GM12878 (cell line): Measurements from ENCODE around the gene MEG3. TPM values are rescaled to one million over a fixed set of nuclear protein-coding genes. Genes with fewer than 3 reads are reported as not detected.

Experiments used
- ATAC-seq: fragments of 200-7000 bp; cut with Tn5 transposase; 3 replicates; pipeline ENCODE4 v1.9.1; 2020; ENCODE audit warnings: mild to moderate bottlenecking, moderate library complexity
- BruUV-seq: library from RNA; stranded (reverse); fragments of 400-500 nt; replicated peaks from 2 replicates; lab custom pipeline; 2021; lab: Mats Ljungman, UMichigan
- CTCF ChIA-PET: fragments of 300-600 bp; sonication (Branson Sonifier 250); formaldehyde crosslinking; extraction: SDS; loops from one replicate; lab custom pipeline; 2021; ENCODE audit warnings: inconsistent platforms; lab: Yijun Ruan, JAX
- POLR2A ChIA-PET: fragments of 350-600 bp; formaldehyde crosslinking; extraction: SDS; loops from one replicate; lab custom pipeline; 2021; ENCODE audit warnings: inconsistent platforms; lab: Charles Lee
- RAD21 ChIA-PET: fragments of 300-600 bp; sonication (Branson Sonifier 250); formaldehyde crosslinking; loops from one replicate; lab custom pipeline; 2023; ENCODE audit warnings: antibody characterized with exemption; ENCODE audit not compliant: unreplicated experiment; lab: Charles Lee
- SMC1A ChIA-PET: fragments of 300-600 bp; sonication (Branson Sonifier 250); formaldehyde crosslinking; loops from one replicate; lab custom pipeline; 2023; ENCODE audit not compliant: unreplicated experiment, uncharacterized antibody; lab: Charles Lee
- DNase-seq: peaks from one replicate; pipeline ENCODE4 v3.0.0-alpha.2; 2011; ENCODE audit warnings: low read depth, low spot score
- FAIRE-seq: peaks from 3 replicates; lab custom pipeline; 2011; peaks lifted over from hg19 to GRCh38; lab: Jason Lieb, UNC
- H2AFZ ChIP-seq: 2 replicates; pipeline ENCODE4 v1.6.0; 2011; ENCODE audit warnings: low read depth, low read length, control low read depth; ENCODE audit not compliant: control insufficient read depth
- H3K27ac ChIP-seq: 2 replicates; pipeline ENCODE4 v1.5.1; 2011; ENCODE audit warnings: control low read depth; ENCODE audit not compliant: control insufficient read depth, insufficient read depth
- H3K27me3 ChIP-seq, 2 experiments: replicated peaks in 1 of 2; 2 replicates each; pipeline versions ENCODE4 v1.6.0 to v1.6.1; 2011; ENCODE audit warnings: low read length in 1 of 2; ENCODE audit not compliant: control insufficient read depth in 2 of 2, insufficient read depth in 2 of 2
- H3K36me3 ChIP-seq, 2 experiments: 2 replicates each; pipeline ENCODE4 v1.5.1; 2011; ENCODE audit warnings: low read length in 1 of 2; ENCODE audit not compliant: control insufficient read depth in 2 of 2, insufficient read depth in 2 of 2
- H3K4me1 ChIP-seq: 2 replicates; pipeline ENCODE4 v1.6.1; 2011; ENCODE audit warnings: mild to moderate bottlenecking, low read length, moderate library complexity, mixed read lengths; ENCODE audit not compliant: control insufficient read depth, insufficient read depth
- H3K4me2 ChIP-seq: 2 replicates; pipeline ENCODE4 v1.6.0; 2011; ENCODE audit warnings: control low read depth; ENCODE audit not compliant: control insufficient read depth, insufficient read depth
- H3K4me3 ChIP-seq: fragments of 200-600 bp; sonication (generic); 2 replicates; pipeline ENCODE4 v1.5.1; 2016
- H3K79me2 ChIP-seq: 2 replicates; pipeline ENCODE4 v1.6.0; 2011; ENCODE audit warnings: low read length; ENCODE audit not compliant: control insufficient read depth, insufficient read depth
- H3K9ac ChIP-seq: 2 replicates; pipeline ENCODE4 v1.8.0; 2011; ENCODE audit warnings: low read length, control low read depth, mixed read lengths; ENCODE audit not compliant: control insufficient read depth, insufficient read depth
- H3K9me3 ChIP-seq: replicated peaks from 3 replicates; pipeline ENCODE4 v1.5.1; 2011; ENCODE audit warnings: mild to moderate bottlenecking, low read length; ENCODE audit not compliant: control insufficient read depth, insufficient read depth
- H4K20me1 ChIP-seq: 2 replicates; pipeline ENCODE4 v1.6.0; 2011; ENCODE audit not compliant: control insufficient read depth, insufficient read depth
- CBX5 ChIP-seq: sonication (generic); IDR thresholded peaks from 2 replicates; pipeline ENCODE4 v1.6.1; 2016; ENCODE audit warnings: low read depth, moderate library complexity, mild to moderate bottlenecking, inconsistent platforms
- CHD4 ChIP-seq: fragments of 200-600 bp; sonication (generic); IDR thresholded peaks from 2 replicates; pipeline ENCODE4 v1.6.1; 2016; ENCODE audit warnings: mild to moderate bottlenecking
- DPF2 ChIP-seq: fragments of 450-650 bp; IDR thresholded peaks from 2 replicates; pipeline ENCODE4 v1.6.1; 2017; ENCODE audit warnings: mild to moderate bottlenecking
- FOXK2 ChIP-seq: fragments of 450-650 bp; IDR thresholded peaks from 2 replicates; pipeline ENCODE4 v1.6.1; 2017; ENCODE audit warnings: mild to moderate bottlenecking, moderate library complexity
- HDAC6 ChIP-seq: fragments of 200-600 bp; sonication (generic); IDR thresholded peaks from one replicate; pipeline ENCODE4 v1.8.0; 2017; ENCODE audit warnings: antibody characterized with exemption; ENCODE audit not compliant: unreplicated experiment
- KDM1A ChIP-seq: fragments of 200-600 bp; sonication (generic); IDR thresholded peaks from 2 replicates; pipeline ENCODE4 v1.6.1; 2016; ENCODE audit warnings: borderline replicate concordance
- KLF5 ChIP-seq: fragments of 450-650 bp; IDR thresholded peaks from 2 replicates; pipeline ENCODE4 v1.6.1; 2014; ENCODE audit warnings: mild to moderate bottlenecking; ENCODE audit not compliant: partially characterized antibody
- MTA2 ChIP-seq: fragments of 450-650 bp; IDR thresholded peaks from 2 replicates; pipeline ENCODE4 v1.6.1; 2016; ENCODE audit warnings: low read depth, mild to moderate bottlenecking, moderate library complexity
- POLR2AphosphoS2 ChIP-seq: IDR thresholded peaks from 2 replicates; pipeline ENCODE4 v1.6.1; 2011; ENCODE audit warnings: low read depth, mild to moderate bottlenecking, low read length, improper control_type of control experiment, moderate library complexity
- RFX5 ChIP-seq: IDR thresholded peaks from 2 replicates; pipeline ENCODE4 v1.6.1; 2011; ENCODE audit warnings: low read depth, low read length, improper control_type of control experiment
- TARDBP ChIP-seq: IDR thresholded peaks from 2 replicates; pipeline ENCODE4 v1.6.1; 2016; ENCODE audit warnings: borderline replicate concordance
- ZZZ3 ChIP-seq: IDR thresholded peaks from 2 replicates; pipeline ENCODE4 v1.6.1; 2011; ENCODE audit warnings: low read depth; ENCODE audit not compliant: control insufficient read depth, insufficient read length
- WGBS: methylation state at CpG from one replicate; pipeline ENCODE4 v1.1.6; 2016; ENCODE audit warnings: low lambda C conversion rate; ENCODE audit not compliant: insufficient replicate concordance, insufficient coverage; ENCODE audit errors: missing lambda C conversion rate; 5-methylcytosine and 5-hydroxymethylcytosine counted together
- in situ Hi-C: fragments of 300-500 bp; cut with MboI; formaldehyde crosslinking; loops from 9 replicates; pipeline ENCODE4 v1.14.3; 2018; ENCODE audit warnings: mixed read lengths
- intact Hi-C: fragments of 100-400 bp; cut with micrococcal nuclease; formaldehyde crosslinking; loops from one replicate; pipeline ENCODE4 v1.14.2; 2022; ENCODE audit not compliant: unreplicated experiment
- polyA plus RNA-seq, 11 experiments: library from polyadenylated mRNA; depleted of rRNA in 4 of 11; unstranded in 6 of 11; stranded (reverse) in 5 of 11; fragments of >200 nt; fragmentation: Nextera tagmentation in 4 of 11; fragmentation: Illumina TruSeq in 1 of 11; extraction: Ambion mirVana in 4 of 11; extraction: Trizol in 1 of 11; gene quantifications; 1 replicate in 1 of 11; 2 replicates in 10 of 11; pipeline versions ENCODE4 v1.2.1 to v1.2.3, GENCODE V29; 2011 to 2016; ENCODE audit warnings: inconsistent platforms in 2 of 11, missing spikeins in 2 of 11, low read depth in 1 of 11
- total RNA-seq, 4 experiments: library from RNA; depleted of rRNA in 3 of 4; stranded (reverse); fragments of >200 nt in 3 of 4; fragmentation: Illumina TruSeq in 1 of 4; extraction: Trizol in 1 of 4; gene quantifications; 2 replicates each; pipeline versions ENCODE4 v1.2.1 to v1.2.3, GENCODE V29; 2013 to 2021
- TF ChIP-seq, protein P1 (sequence below): fragments of 450-650 bp; IDR thresholded peaks from 2 replicates; pipeline ENCODE4 v1.6.1; 2016; ENCODE audit warnings: mild to moderate bottlenecking, moderate library complexity, borderline replicate concordance

Gene MEG3
- total and polyA plus RNA-seq, 10 of the 15 experiments (the other 5 are each of a cell fraction or from before 2014, with no cell fraction given), result 0.03 to 2.9 (median 0.95) TPM; not detected in 7

DNA sequence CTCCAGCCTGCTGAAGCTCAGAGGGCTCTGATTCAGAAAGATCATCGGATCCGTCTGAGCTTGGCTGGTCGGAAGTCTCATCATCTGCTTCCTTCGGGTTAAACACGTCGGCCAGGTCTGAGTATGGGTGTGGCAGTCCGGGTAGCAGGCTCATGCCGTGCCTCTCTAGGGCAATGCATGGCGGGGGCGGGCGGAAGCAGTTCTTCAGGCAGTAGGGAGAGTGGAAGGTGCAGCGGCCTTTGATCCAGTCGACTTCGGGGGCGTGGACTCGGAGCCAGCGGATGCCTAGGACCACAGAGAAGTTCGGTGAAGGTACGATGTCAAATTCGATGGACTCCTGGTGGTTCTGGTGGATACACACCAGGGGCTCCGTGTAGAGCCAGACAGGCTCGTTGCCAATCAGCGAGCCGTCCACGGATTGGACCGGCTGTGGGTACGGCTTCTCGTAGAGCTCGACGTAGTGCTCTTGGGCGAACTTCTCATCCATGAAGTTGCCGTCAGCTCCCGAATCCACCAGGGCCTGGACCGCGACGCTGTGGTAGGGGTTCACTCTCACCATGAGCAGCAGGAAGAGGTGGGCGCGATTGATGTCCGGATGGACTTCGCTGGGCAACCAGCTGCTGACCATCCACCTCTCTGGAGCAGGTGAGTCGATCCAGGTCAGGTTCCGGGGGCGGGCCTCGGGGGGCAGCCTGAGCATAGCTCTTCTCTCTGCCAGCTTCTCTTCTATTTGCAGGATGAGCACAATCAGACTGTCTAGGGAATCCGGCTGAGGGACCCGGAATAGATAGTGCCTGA is 57.3 kb downstream of the MEG3 start (continued):
- TF ChIP-seq, protein P1, sequence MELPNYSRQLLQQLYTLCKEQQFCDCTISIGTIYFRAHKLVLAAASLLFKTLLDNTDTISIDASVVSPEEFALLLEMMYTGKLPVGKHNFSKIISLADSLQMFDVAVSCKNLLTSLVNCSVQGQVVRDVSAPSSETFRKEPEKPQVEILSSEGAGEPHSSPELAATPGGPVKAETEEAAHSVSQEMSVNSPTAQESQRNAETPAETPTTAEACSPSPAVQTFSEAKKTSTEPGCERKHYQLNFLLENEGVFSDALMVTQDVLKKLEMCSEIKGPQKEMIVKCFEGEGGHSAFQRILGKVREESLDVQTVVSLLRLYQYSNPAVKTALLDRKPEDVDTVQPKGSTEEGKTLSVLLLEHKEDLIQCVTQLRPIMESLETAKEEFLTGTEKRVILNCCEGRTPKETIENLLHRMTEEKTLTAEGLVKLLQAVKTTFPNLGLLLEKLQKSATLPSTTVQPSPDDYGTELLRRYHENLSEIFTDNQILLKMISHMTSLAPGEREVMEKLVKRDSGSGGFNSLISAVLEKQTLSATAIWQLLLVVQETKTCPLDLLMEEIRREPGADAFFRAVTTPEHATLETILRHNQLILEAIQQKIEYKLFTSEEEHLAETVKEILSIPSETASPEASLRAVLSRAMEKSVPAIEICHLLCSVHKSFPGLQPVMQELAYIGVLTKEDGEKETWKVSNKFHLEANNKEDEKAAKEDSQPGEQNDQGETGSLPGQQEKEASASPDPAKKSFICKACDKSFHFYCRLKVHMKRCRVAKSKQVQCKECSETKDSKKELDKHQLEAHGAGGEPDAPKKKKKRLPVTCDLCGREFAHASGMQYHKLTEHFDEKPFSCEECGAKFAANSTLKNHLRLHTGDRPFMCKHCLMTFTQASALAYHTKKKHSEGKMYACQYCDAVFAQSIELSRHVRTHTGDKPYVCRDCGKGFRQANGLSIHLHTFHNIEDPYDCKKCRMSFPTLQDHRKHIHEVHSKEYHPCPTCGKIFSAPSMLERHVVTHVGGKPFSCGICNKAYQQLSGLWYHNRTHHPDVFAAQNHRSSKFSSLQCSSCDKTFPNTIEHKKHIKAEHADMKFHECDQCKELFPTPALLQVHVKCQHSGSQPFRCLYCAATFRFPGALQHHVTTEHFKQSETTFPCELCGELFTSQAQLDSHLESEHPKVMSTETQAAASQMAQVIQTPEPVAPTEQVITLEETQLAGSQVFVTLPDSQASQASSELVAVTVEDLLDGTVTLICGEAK, result no peak
- TF ChIP-seq TARDBP (no peak), POLR2AphosphoS2 (no peak), HDAC6 (no peak), FOXK2 (no peak), MTA2 (no peak), DPF2 (no peak)

DNA sequence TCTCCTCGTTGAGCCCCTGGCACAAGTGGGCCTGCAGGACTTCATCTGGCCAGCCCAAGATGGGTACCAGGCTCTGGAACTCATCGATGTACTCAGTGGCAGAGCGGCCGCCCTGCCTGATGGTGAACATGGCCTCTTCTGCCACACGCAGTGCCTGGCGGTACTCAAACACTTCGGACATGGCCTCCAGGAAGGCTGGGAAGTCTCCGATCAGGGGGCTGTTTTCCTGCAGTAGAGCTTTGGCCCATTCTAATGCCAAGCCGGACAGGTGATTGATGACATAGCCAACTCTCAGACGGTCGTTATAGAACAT is 57.8 kb downstream of the MEG3 start:
- Histone ChIP-seq H3K27me3 (no peaks in the 10 kb centered on the region), H3K4me3 (no peak overlapping the region), H3K36me3 (no peaks in the 10 kb centered on the region), H3K9ac (no peak overlapping the region), H3K79me2 (no peaks in the 10 kb centered on the region), H3K9me3 (no peaks in the 10 kb centered on the region; the same call in 2 of the 3 replicates), H3K4me2 (no peak overlapping the region), H4K20me1 (no peaks in the 10 kb centered on the region), H2AFZ (no peak overlapping the region), H3K27ac (no peak overlapping the region), H3K4me1 (no peaks in the 10 kb centered on the region)
- in situ Hi-C loops (no loop called here), intact Hi-C loops (no loop called here)
- ATAC-seq (no peak), DNase-seq (no peak), FAIRE-seq (no peak)
- POLR2A ChIA-PET, result no interaction called here
- no TSS peak for BruUV-seq
- 82% methylated on average over 11 of the region's 11 CpGs for WGBS
- SMC1A ChIA-PET, result no interaction called here
- CTCF ChIA-PET, result no interaction called here
- RAD21 ChIA-PET, result no interaction called here
- TF ChIP-seq CBX5, result no peak
- no peak for TF ChIP-seq RFX5
- TF ChIP-seq ZZZ3, result no peak
- no peak for TF ChIP-seq CHD4
- TF ChIP-seq, protein P1, result no peak
- TF ChIP-seq POLR2AphosphoS2, result no peak
- TF ChIP-seq KLF5, result no peak
- no peak for TF ChIP-seq KDM1A
